Vagina (tissue), 2 donors: Measurements from ENCODE around the gene RXFP2. TPM values are rescaled to one million over a fixed set of nuclear protein-coding genes. Genes with fewer than 3 reads are reported as not detected.

ENCODE experiments used
- DNase-seq, 2 donors: peaks; one replicate each; pipeline ENCODE4 v3.0.0-alpha.2; 2017; ENCODE audit errors: extremely low spot score in 2 of 2
- H3K27ac ChIP-seq: fragments of 200-600 bp; sonication (generic); one replicate; pipeline ENCODE4 v1.5.1; 2019
- H3K27me3 ChIP-seq: fragments of 200-600 bp; sonication (generic); one replicate; pipeline ENCODE4 v1.5.1; 2019
- H3K36me3 ChIP-seq, 2 donors: fragments of 200-600 bp; sonication (generic); one replicate each; pipeline ENCODE4 v1.5.1; 2017 to 2019
- H3K4me1 ChIP-seq: fragments of 200-600 bp; sonication (generic); one replicate; pipeline ENCODE4 v1.5.1; 2019
- H3K4me3 ChIP-seq, 2 donors: fragments of 200-600 bp; sonication (generic); 1 replicate in 1 of 2; 2 replicates in 1 of 2; pipeline ENCODE4 v1.5.1; 2016 to 2019
- H3K9me3 ChIP-seq: fragments of 200-600 bp; sonication (generic); one replicate; pipeline ENCODE4 v1.5.1; 2019
- CTCF ChIP-seq, 3 experiments: fragments of 450-650 bp in 2 of 3; fragments of 200-600 bp in 1 of 3; sonication (generic) in 1 of 3; IDR thresholded peaks; one replicate each; pipeline ENCODE4 v1.5.1; 2017 to 2019; ENCODE audit warnings: antibody characterized with exemption in 3 of 3, mild to moderate bottlenecking in 2 of 3, moderate library complexity in 2 of 3
- POLR2A ChIP-seq, 2 donors: fragments of 450-650 bp; IDR thresholded peaks; one replicate each; pipeline ENCODE4 v1.6.1; 2017; ENCODE audit warnings: antibody characterized with exemption in 2 of 2, mild to moderate bottlenecking in 2 of 2, moderate library complexity in 2 of 2
- POLR2AphosphoS5 ChIP-seq, 2 donors: sonication (generic); formaldehyde crosslinking; IDR thresholded peaks; one replicate each; pipeline ENCODE4 v1.9.0; 2017; ENCODE audit warnings: antibody characterized with exemption in 2 of 2, mild to moderate bottlenecking in 2 of 2, low read depth in 1 of 2; ENCODE audit not compliant: insufficient read depth in 1 of 2
- intact Hi-C: fragments of 100-400 bp; cut with DNase I; formaldehyde crosslinking; loops from one replicate; pipeline ENCODE4 v1.15.1; 2023
- total RNA-seq: library from RNA; depleted of rRNA; stranded (reverse); fragments of >200 nt; gene quantifications from one replicate; pipeline ENCODE4 v1.2.3, GENCODE V29; 2016

Gene RXFP2
- total RNA-seq, 1 donor from 2014 or later = not detected

DNA sequence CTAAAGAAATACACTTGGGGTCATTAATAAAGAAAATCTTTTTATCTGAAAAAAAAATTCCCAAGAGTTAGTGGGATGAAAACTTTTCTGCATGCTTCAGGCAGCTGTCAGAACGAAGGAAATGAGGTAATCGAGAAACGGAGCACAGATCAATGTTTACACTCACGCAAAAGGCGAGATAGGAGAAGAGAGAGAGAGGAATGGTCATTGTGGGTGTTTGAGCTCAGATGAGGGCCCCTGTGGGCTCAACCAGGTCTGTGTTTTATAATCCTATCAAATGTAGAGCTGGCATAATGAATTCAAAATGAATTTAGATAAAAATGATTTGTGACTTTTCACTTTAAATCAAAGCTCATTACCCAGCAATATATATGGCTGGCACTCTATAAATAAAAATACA is 6.3 kb upstream of the RXFP2 start:
- TF ChIP-seq POLR2AphosphoS5 (IDR thresholded peaks at IDR 0.05; ENCODE audit: insufficient read depth in 1 of 2, low read depth in 1 of 2) (no peak), POLR2A (IDR thresholded peaks at IDR 0.05) (no peak), CTCF (IDR thresholded peaks at IDR 0.05) (no peak)
- Histone ChIP-seq H3K9me3 (no peaks in the 10 kb centered on the region), H3K4me3 (no peak overlapping the region), H3K27me3 (no peaks in the 10 kb centered on the region), H3K4me1 (no peaks in the 10 kb centered on the region), H3K27ac (no peak overlapping the region), H3K36me3 (no peaks in the 10 kb centered on the region)
- intact Hi-C loops = no loop called here
- DNase-seq = no peak

GRCh38 chr13:31733647-31734046 is 5.7 kb upstream of the RXFP2 start:
- DNase-seq = no peak
- no peak overlapping the region for H3K27ac ChIP-seq
- H3K4me3 ChIP-seq = no peak overlapping the region
- no peaks in the 10 kb centered on the region for H3K27me3 ChIP-seq
- intact Hi-C loops = no loop called here
- TF ChIP-seq POLR2A (IDR thresholded peaks at IDR 0.05) (no peak), CTCF (IDR thresholded peaks at IDR 0.05) (no peak), POLR2AphosphoS5 (IDR thresholded peaks at IDR 0.05; ENCODE audit: insufficient read depth in 1 of 2, low read depth in 1 of 2) (no peak)
- H3K36me3 ChIP-seq = no peaks in the 10 kb centered on the region
- no peaks in the 10 kb centered on the region for H3K9me3 ChIP-seq
- H3K4me1 ChIP-seq = no peaks in the 10 kb centered on the region

GRCh38 chr13:31742097-31742734 is 2.9 kb downstream of the RXFP2 start:
- no peaks in the 10 kb centered on the region for H3K36me3 ChIP-seq
- H3K27me3 ChIP-seq = no peaks in the 10 kb centered on the region
- intact Hi-C loops = no loop called here
- TF ChIP-seq POLR2A (IDR thresholded peaks at IDR 0.05) (no peak), CTCF (IDR thresholded peaks at IDR 0.05) (peak; percentile 51 to 84 (median 79)), POLR2AphosphoS5 (IDR thresholded peaks at IDR 0.05; ENCODE audit: insufficient read depth in 1 of 2, low read depth in 1 of 2) (peak in 1 of 2 donors; percentile 42)
- H3K9me3 ChIP-seq = no peaks in the 10 kb centered on the region
- H3K4me1 ChIP-seq = no peaks in the 10 kb centered on the region
- no peak overlapping the region for H3K27ac ChIP-seq
- no peak for DNase-seq
- no peak overlapping the region for H3K4me3 ChIP-seq

DNA sequence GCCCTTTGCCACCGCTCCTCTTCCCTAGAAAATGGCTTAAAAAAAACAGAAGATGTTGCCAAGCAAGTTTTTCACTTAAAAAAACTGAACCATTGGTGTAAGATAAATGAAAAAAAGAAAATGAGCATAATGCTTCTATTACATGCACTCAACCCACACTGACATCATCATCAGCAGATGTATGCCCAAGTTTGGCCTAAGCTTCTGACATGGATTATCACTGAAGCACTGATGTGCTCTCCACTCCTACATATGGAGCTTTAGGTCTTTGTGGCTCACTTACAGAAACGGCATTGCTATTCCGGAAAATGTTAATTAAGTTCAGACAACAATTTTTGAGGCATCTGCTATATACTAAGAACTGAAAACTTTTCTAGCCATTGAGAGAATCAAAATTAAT is 8.0 kb downstream of the RXFP2 start:
- no peaks in the 10 kb centered on the region for H3K9me3 ChIP-seq
- TF ChIP-seq POLR2AphosphoS5 (IDR thresholded peaks at IDR 0.05; ENCODE audit: insufficient read depth in 1 of 2, low read depth in 1 of 2) = no peak
- no peak for TF ChIP-seq POLR2A (IDR thresholded peaks at IDR 0.05)
- TF ChIP-seq CTCF (IDR thresholded peaks at IDR 0.05) = no peak
- no peaks in the 10 kb centered on the region for H3K4me1 ChIP-seq
- no peaks in the 10 kb centered on the region for H3K36me3 ChIP-seq
- no peak overlapping the region for H3K27ac ChIP-seq
- DNase-seq = no peak
- intact Hi-C loops = no loop called here
- H3K27me3 ChIP-seq = no peaks in the 10 kb centered on the region
- no peak overlapping the region for H3K4me3 ChIP-seq

- Histone ChIP-seq H3K4me3 (no peak overlapping the region), H3K27ac (no peak overlapping the region), H3K4me1 (no peaks in the 10 kb centered on the region), H3K9me3 (no peaks in the 10 kb centered on the region), H3K36me3 (no peaks in the 10 kb centered on the region), H3K27me3 (no peaks in the 10 kb centered on the region)
- intact Hi-C loops = no loop called here
- TF ChIP-seq CTCF (IDR thresholded peaks at IDR 0.05) (no peak), POLR2A (IDR thresholded peaks at IDR 0.05) (no peak), POLR2AphosphoS5 (IDR thresholded peaks at IDR 0.05; ENCODE audit: insufficient read depth in 1 of 2, low read depth in 1 of 2) (no peak)
- DNase-seq = no peak
These were observed 8.6 kb downstream of the RXFP2 start for GRCh38 chr13:31747966-31748365.
